CD4-positive, alpha-beta T cell treated with Interleukin-6 at 100 ng/mL for 8 hours (primary cell): Measurements from ENCODE around the gene CSTB.

Experiments
- DNase-seq: peaks from one replicate; pipeline ENCODE4 v3.0.0-alpha.2; 2020; ENCODE audit warnings: mixed read lengths, low spot score

The CSTB gene

DNA sequence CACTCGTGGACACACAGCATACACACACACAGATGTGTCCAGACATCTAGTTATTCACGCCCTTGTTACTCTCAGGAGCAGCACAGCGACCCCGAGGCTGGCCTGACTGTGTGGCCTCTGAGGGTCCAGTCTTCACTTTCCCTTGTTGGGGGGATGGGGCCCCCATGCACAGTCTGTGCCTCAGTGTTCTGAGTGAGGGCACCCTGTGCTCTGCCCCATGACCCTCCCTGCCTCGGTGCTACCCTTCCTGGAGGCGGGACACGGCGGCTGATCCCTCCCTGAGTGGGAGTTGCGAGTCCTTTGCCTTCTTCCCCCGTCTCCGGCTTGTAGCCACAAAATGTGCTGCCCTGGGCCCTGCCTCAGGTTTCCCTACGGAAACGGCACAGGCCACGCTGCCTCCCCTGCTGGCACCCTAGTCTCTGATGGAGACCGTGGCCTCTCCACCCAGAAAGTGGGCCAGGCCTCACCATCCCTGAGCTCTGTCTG is 8.6 kb downstream of the CSTB start:
- no peak for DNase-seq

DNA sequence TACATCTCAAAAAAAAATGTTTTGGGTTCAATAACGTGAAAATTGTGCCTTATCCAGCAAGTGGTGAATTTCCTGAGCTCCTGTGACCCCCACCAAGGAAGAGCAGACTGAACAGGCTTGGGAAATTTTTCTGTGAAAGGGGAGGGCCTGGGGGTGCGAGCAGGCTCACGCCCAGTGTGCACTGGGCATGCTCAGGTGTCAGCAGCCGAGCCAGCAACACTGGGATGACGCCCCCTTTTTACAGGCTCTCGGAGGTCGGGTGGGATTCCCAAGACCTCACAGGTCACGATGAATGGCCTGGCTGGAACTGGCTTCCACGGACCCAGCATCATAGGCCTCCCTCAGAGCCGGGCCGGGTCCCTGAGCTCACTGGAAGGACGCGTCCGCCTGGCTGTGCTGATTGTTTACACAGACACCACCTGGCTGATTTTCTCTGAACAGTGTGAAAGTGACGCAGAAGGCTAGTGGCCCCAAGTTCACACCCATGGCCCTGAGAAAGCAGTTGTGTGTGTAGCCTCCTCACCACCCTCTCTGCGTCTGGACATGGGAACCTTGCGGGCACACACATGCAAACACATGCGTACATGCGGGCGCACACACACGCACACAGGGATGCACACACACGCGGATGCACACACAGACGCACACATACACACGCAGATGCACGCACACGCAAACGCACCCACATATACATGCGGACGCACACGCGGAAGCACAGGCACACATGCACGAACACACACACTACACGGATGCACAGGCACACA is 9.2 kb downstream of the CSTB start:
- DNase-seq: no peak

GRCh38 chr21:43764576-43765495 is 11.3 kb downstream of the CSTB start:
- no peak for DNase-seq

DNA sequence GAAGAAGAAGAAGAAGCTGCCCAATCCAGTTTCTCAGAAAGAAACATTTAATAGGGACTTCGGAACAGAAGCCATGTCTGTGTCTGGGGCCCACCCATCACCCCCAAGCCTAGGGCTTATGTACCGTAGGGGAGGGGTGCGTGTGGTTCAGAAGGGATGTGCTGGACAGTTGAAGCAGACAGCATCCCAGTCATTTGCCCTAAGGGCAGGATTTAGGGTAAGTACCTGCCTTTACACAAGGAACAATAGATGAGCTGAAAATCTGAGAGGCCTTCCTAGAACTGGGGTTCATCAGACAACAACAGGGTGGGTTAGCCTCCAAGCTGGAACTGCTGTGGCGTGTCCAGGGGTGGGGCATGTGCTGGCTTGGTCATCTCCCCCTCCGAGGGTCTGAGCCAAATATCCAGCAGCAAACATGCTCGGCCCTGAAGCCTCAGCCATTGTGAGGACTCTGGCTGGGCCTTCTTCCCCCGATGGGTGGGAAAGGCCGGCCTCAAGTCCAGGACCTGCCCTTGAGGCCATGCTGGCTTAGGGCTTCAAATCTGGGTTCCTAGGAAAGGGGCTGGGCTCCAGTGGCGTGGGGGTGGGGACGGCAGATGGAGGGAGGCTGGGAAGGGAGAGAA is 12.1 kb downstream of the CSTB start:
- DNase-seq: no peak

DNA sequence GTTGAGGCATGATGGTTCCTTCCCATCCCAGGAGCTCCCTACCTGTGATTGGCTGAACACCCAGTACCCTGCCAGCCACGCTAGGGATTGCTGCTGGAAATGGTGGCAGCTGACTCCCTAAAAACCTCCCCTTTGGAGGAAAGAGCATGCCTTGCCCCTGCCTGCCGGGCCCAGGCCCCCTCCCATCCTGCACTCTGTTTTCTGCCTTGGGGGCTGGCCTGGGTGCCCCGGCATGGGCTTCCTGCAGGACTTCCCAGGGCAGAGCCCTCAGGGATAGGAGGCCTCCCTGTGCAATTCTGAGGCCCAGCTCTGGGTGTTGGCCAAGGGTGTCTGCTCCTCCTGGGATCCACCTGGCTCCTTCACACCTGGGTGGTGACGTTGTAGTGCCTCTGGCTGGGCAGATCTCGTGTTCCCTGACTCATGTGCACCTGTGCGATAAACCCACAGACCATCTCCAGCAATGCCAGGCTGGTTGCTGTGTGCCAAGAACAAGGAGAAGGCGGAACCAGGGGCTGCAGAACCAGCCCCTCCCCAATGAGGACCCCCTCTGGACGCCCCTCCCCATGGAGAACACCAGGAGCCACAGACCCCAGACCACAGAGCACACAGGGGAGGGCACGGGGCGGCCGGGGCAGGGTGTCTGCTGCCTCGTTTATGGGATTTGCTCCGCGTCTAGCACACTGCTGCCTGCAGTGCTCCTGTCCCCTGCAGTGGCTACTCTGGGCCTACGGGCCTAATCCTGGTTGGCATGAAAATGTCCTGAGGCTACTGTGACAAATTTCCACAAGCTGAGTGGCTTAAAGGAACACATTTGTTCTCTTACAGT is 13.6 kb downstream of the CSTB start:
- DNase-seq: no peak

- DNase-seq: no peak
Measured at GRCh38 chr21:43761886-43762285, 14.2 kb downstream of the CSTB start.

GRCh38 chr21:43760391-43760958 is 15.6 kb downstream of the CSTB start:
- DNase-seq: no peak

DNA sequence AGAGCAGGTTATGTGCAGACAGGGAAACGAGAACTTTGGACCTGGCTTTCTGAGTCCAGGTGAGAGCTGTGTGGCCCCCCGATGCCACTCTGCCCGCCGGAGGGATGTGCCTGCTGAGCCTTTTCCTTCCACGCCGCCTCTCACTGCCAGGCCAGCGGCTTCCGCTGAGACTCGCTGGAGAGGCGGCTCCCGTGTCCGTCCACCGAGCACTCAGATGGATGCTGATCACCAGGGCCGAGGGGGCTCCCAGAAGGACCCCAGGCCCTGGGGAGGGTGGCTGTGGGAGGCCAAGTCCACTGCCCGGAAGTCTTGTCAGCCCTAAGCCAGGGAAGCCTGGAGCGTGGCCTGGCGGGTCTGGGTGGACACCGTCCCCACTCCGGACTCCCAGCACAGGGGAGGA is 16.5 kb downstream of the CSTB start:
- no peak for DNase-seq

GRCh38 chr21:43758811-43759210 is 17.3 kb downstream of the CSTB start:
- DNase-seq: no peak

GRCh38 chr21:43758111-43758641 is 17.9 kb downstream of the CSTB start:
- DNase-seq: no peak

DNA sequence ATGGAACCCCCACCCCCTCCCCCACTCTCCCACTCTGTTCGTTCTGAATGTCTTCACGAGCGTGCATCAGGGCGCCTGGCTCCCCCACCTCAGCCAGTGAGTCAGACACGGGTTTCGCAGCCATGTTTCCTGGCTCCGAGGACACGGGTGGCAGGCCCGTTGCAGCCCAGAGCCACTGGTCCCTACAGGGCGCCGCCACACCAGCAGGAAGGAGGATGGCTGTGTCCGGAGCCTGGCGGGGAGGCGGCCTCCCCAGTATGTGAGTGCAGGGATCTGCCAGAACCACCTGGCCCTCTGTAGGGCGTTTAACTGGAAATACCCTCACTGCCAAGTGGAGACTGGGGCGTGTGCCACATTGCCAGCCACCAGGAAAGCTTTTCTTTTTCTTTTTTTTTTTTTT is 18.5 kb downstream of the CSTB start:
- no peak for DNase-seq

DNA sequence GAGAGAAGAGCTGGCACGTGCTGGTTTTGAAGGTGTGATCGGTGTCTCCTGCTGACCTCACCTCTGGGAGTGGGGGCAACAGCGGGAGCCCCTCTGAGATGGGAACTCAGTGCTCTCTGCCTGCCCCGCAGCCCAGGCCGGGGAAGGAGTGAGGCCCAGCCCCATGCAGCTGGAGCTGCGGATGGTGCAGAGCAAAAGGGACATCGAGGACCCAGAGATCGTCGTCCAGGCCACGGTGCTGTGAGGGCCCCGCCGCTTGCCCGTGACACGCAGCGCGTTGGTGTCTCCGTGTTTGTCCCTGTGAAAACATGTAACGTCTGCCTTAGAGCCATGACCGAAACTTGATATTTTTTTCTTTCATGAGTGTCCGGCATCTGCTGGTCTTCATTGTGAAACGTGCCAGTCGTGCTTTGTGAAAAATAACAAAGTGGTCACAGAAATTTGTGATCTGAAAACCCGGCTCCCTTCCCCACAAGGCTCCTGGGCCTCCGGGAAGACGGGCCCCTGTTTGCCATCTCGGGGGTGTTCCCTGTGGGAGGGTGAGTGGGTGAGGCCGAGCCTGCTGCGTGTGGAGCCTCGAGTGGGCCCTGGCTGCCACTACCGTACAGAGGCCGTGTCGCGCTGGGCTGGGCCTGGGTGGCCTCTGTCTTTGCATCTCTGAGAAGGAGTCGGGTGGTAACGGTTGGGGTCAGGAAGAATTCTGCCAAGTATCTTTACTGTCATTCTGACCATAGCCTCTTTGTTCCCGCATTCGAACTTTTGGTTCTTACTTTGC is 20.1 kb downstream of the CSTB start:
- DNase-seq: no peak

- no peak for DNase-seq
Measured at GRCh38 chr21:43754948-43755781, 20.9 kb downstream of the CSTB start.

DNA sequence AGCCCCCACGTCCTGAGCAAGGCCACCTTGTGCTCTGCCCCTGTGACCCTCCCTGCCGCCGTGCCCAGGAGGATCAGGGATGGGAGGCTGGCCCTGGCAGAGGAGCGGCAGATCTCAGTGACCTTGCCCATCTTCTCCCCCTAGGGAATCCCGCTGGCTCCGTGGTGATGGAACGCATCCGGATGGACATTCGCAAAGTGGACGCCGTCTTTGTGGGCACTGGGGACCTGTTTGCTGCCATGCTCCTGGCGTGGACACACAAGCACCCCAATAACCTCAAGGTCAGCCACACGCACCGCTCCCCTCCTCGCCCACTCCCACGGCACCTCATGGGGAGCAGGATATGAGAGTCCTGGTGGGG is 22.7 kb downstream of the CSTB start:
- no peak for DNase-seq

DNA sequence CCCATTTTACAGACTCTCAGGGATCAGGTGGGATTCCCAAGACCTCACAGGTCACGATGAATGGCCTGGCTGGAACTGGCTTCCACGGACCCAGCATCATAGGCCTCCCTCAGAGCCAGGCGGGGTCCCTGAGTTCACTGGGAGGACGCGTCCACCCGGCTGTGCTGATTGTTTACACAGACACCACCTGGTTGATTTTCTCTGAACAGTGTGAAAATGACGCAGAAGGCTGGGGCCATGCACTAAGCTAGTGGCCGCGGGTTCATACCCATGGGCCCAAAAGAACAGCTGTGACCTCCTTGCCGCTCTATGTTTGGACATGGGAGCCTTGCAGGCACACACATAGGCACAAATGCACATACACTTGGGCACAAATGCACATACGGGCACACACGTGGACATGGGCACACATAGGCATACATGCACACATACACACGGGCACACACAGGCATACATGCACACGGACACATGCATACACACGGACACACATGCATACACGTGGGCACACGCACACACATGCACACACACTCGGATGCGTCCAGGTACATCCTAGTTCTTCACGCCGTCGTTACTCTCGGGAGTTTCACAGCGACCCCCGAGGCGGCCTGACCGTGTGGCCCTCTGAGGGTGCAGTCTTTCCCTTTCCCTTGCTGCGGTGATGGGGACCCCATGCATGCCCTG is 23.2 kb downstream of the CSTB start:
- DNase-seq: no peak

GRCh38 chr21:43751955-43752591 is 24.0 kb downstream of the CSTB start:
- no peak for DNase-seq

- DNase-seq: no peak
Measured at GRCh38 chr21:43750339-43751033, 25.6 kb downstream of the CSTB start.
